ENCODE data around the gene UBP1.
"Not testable (repeated sequence)": the region's sequence is repeated elsewhere in the genome, so short reads cannot be mapped to it uniquely, and the experiment has no call there.

The UBP1 gene

GRCh38 chr3:33424606-33425452 lies 15.4 kb downstream of the UBP1 start:
- TF ChIP-seq ZNF274 (IDR thresholded peaks at IDR 0.05; ENCODE audit: low read depth, low read length): no peak
- no peak overlapping the region for H3K4me3 ChIP-seq (ENCODE audit: low read length)

- no peak for TF ChIP-seq ZNF274 (IDR thresholded peaks at IDR 0.05; ENCODE audit: low read depth, low read length)
- H3K4me3 ChIP-seq (ENCODE audit: low read length): no peak overlapping the region
These were observed 19.2 kb downstream of the UBP1 start for GRCh38 chr3:33420966-33421365.

GRCh38 chr3:33419948-33420347 lies 20.3 kb downstream of the UBP1 start:
- TF ChIP-seq ZNF274 (IDR thresholded peaks at IDR 0.05; ENCODE audit: low read depth, low read length): no peak
- H3K4me3 ChIP-seq (ENCODE audit: low read length): no peak overlapping the region; the same call in 1 of the 2 replicates

- H3K4me3 ChIP-seq (ENCODE audit: low read length): no peak overlapping the region
- TF ChIP-seq ZNF274 (IDR thresholded peaks at IDR 0.05; ENCODE audit: low read depth, low read length): no peak
These were observed 23.0 kb downstream of the UBP1 start for GRCh38 chr3:33417066-33417673.

GRCh38 chr3:33410816-33411215 lies 29.4 kb downstream of the UBP1 start:
- not testable (repeated sequence) for H3K4me3 ChIP-seq (ENCODE audit: low read length)

GRCh38 chr3:33403756-33404155 lies 36.4 kb downstream of the UBP1 start:
- no peak overlapping the region for H3K4me3 ChIP-seq (ENCODE audit: low read length)
- TF ChIP-seq ZNF274 (IDR thresholded peaks at IDR 0.05; ENCODE audit: low read depth, low read length): no peak

- no peak overlapping the region for H3K4me3 ChIP-seq (ENCODE audit: low read length)
- TF ChIP-seq ZNF274 (IDR thresholded peaks at IDR 0.05; ENCODE audit: low read depth, low read length): no peak
These were observed 37.3 kb downstream of the UBP1 start for GRCh38 chr3:33402936-33403335.

- no peak for TF ChIP-seq ZNF274 (IDR thresholded peaks at IDR 0.05; ENCODE audit: low read depth, low read length)
- no peak overlapping the region for H3K4me3 ChIP-seq (ENCODE audit: low read length)
These were observed 38.4 kb downstream of the UBP1 start for GRCh38 chr3:33401781-33402180.

GRCh38 chr3:33398410-33398809 lies 41.8 kb downstream of the UBP1 start:
- no peak for TF ChIP-seq ZNF274 (IDR thresholded peaks at IDR 0.05; ENCODE audit: low read depth, low read length)
- no peak overlapping the region for H3K4me3 ChIP-seq (ENCODE audit: low read length)

GRCh38 chr3:33395900-33396299 lies 44.3 kb downstream of the UBP1 start:
- TF ChIP-seq ZNF274 (IDR thresholded peaks at IDR 0.05; ENCODE audit: low read depth, low read length): no peak
- H3K4me3 ChIP-seq (ENCODE audit: low read length): no peak overlapping the region

GRCh38 chr3:33394403-33395054 lies 45.7 kb downstream of the UBP1 start:
- H3K4me3 ChIP-seq (ENCODE audit: low read length): no peak overlapping the region
- TF ChIP-seq ZNF274 (IDR thresholded peaks at IDR 0.05; ENCODE audit: low read depth, low read length): no peak

- H3K4me3 ChIP-seq (ENCODE audit: low read length): no peak overlapping the region
- TF ChIP-seq ZNF274 (IDR thresholded peaks at IDR 0.05; ENCODE audit: low read depth, low read length): no peak
These were observed 47.5 kb downstream of the UBP1 start for GRCh38 chr3:33392703-33393125.

GRCh38 chr3:33392144-33392543 lies 48.1 kb downstream of the UBP1 start:
- no peak for TF ChIP-seq ZNF274 (IDR thresholded peaks at IDR 0.05; ENCODE audit: low read depth, low read length)
- H3K4me3 ChIP-seq (ENCODE audit: low read length): no peak overlapping the region

- H3K4me3 ChIP-seq (ENCODE audit: low read length): no peak overlapping the region
- no peak for TF ChIP-seq ZNF274 (IDR thresholded peaks at IDR 0.05; ENCODE audit: low read depth, low read length)
These were observed 48.8 kb downstream of the UBP1 start for GRCh38 chr3:33391255-33391995.
